Keratinocyte (primary cell): ENCODE measurements around the gene KCNJ16. TPM values are rescaled to one million over a fixed set of nuclear protein-coding genes. Genes with fewer than 3 reads are reported as not detected.

ENCODE experiments used
- DNase-seq: peaks from one replicate; pipeline ENCODE4 v3.0.0-alpha.2; 2011; ENCODE audit warnings: low read depth, missing footprints, low spot score
- FAIRE-seq: peaks from 2 replicates; lab custom pipeline; 2011; peaks lifted over from hg19 to GRCh38; lab: Jason Lieb, UNC
- H2AFZ ChIP-seq: 2 replicates; pipeline ENCODE4 v1.6.0; 2012; ENCODE audit warnings: low read length, control low read depth, inconsistent platforms; ENCODE audit not compliant: control insufficient read depth
- H3K27ac ChIP-seq: 2 replicates; pipeline ENCODE4 v1.5.1; 2011; ENCODE audit warnings: low read length; ENCODE audit not compliant: control insufficient read depth, insufficient read depth
- H3K27me3 ChIP-seq: 3 replicates; pipeline ENCODE4 v1.6.0; 2011; ENCODE audit warnings: low read length; ENCODE audit not compliant: control insufficient read depth, insufficient read depth; ENCODE audit errors: extremely low read depth
- H3K36me3 ChIP-seq, 2 experiments: 2 replicates in 1 of 2; 3 replicates in 1 of 2; pipeline ENCODE4 v1.5.1; 2011; ENCODE audit warnings: low read length in 2 of 2, mild to moderate bottlenecking in 1 of 2; ENCODE audit not compliant: control insufficient read depth in 2 of 2, insufficient read depth in 2 of 2; ENCODE audit errors: extremely low read depth in 1 of 2
- H3K4me1 ChIP-seq: 3 replicates; pipeline ENCODE4 v1.5.1; 2011; ENCODE audit warnings: low read length; ENCODE audit not compliant: control insufficient read depth, insufficient read depth; ENCODE audit errors: extremely low read depth
- H3K4me2 ChIP-seq: 3 replicates; pipeline ENCODE4 v1.6.0; 2011; ENCODE audit warnings: low read depth, low read length; ENCODE audit not compliant: control insufficient read depth, insufficient read depth; ENCODE audit errors: extremely low read depth
- H3K4me3 ChIP-seq, 3 experiments: fragments of 200-600 bp in 1 of 3; sonication (generic) in 1 of 3; 2 replicates in 2 of 3; 3 replicates in 1 of 3; pipeline ENCODE4 v1.5.1; 2011 to 2016; ENCODE audit warnings: low read length in 3 of 3, mild to moderate bottlenecking in 3 of 3, control low read depth in 2 of 3, inconsistent platforms in 1 of 3, low read depth in 1 of 3, mixed read lengths in 1 of 3, mixed run types in 1 of 3, moderate library complexity in 1 of 3; ENCODE audit not compliant: control insufficient read depth in 2 of 3, insufficient read depth in 2 of 3; ENCODE audit errors: extremely low read depth in 1 of 3
- H3K79me2 ChIP-seq: 2 replicates; pipeline ENCODE4 v1.6.0; 2012; ENCODE audit warnings: low read length; ENCODE audit not compliant: control insufficient read depth, insufficient read depth
- H3K9ac ChIP-seq: 3 replicates; pipeline ENCODE4 v1.6.0; 2011; ENCODE audit warnings: low read length; ENCODE audit not compliant: control insufficient read depth, insufficient read depth; ENCODE audit errors: extremely low read depth
- H3K9me1 ChIP-seq: 3 replicates; pipeline ENCODE4 v1.6.0; 2011; ENCODE audit warnings: low read length; ENCODE audit not compliant: control insufficient read depth, insufficient read depth; ENCODE audit errors: extremely low read depth
- H3K9me3 ChIP-seq: 2 replicates; pipeline ENCODE4 v1.5.1; 2012; ENCODE audit warnings: low read depth, low read length; ENCODE audit not compliant: control insufficient read depth
- H4K20me1 ChIP-seq: 3 replicates; pipeline ENCODE4 v1.6.0; 2011; ENCODE audit warnings: low read length; ENCODE audit not compliant: control insufficient read depth, insufficient read depth; ENCODE audit errors: extremely low read depth
- EZH2 ChIP-seq: IDR thresholded peaks from one replicate; pipeline ENCODE4 v1.6.1; 2012; ENCODE audit warnings: inconsistent platforms, mild to moderate bottlenecking, low read length, moderate library complexity
- dilution Hi-C: fragments of 300-500 bp; cut with MboI; formaldehyde crosslinking; loops from one replicate; pipeline ENCODE4 v1.7.0; 2020; ENCODE audit warnings: low sequenced_read_pairs; ENCODE audit not compliant: extremely low pct_ligation_motif_present
- polyA plus RNA-seq, 5 experiments: library from polyadenylated mRNA; depleted of rRNA in 3 of 5; stranded (reverse) in 3 of 5; stranded (forward) in 1 of 5; unstranded in 1 of 5; fragments of >200 nt; gene quantifications; 1 replicate in 1 of 5; 2 replicates in 3 of 5; 3 replicates in 1 of 5; pipeline versions ENCODE4 v1.2.1 to v1.2.3, GENCODE V29; 2011 to 2012; ENCODE audit warnings: missing spikeins in 2 of 5, low read depth in 1 of 5, low replicate concordance in 1 of 5
- TF ChIP-seq, protein P1 (sequence below), 3 experiments: IDR thresholded peaks in 1 of 3; conservative IDR thresholded peaks in 1 of 3; optimal IDR thresholded peaks in 1 of 3; 2 replicates in 2 of 3; 3 replicates in 1 of 3; pipeline versions ENCODE3 to v1.5.1; 2011; ENCODE audit warnings: low read length in 3 of 3, mild to moderate bottlenecking in 3 of 3, moderate library complexity in 2 of 3, control low read depth in 1 of 3, inconsistent platforms in 1 of 3; ENCODE audit not compliant: insufficient read depth in 2 of 3; ENCODE audit errors: extremely low read depth in 1 of 3

KCNJ16 gene
- polyA plus RNA-seq, 1 donor (not counting 4 experiments of a cell fraction or from before 2014, with no cell fraction given), result not detected

GRCh38 chr17:70168977-70169708 is 94.1 kb downstream of the KCNJ16 start, which contains the start of gene KCNJ2:
Gene KCNJ2, plus strand, starts transcription at chr17:70169532. Its CDS starts 5,508 bp downstream, at chr17:70175040.
- Histone ChIP-seq H3K27ac (no peak within 1 kb of the TSS), H3K79me2 (no peaks in the 10 kb centered on the region), H3K27me3 (peaks cover 10% of the 10 kb centered on the region), H4K20me1 (no peaks in the 10 kb centered on the region), H3K9me3 (no peaks in the 10 kb centered on the region), H3K9me1 (no peaks in the 10 kb centered on the region), H3K4me1 (peaks cover 20% of the 10 kb centered on the region), H3K36me3 (no peaks in the 10 kb centered on the region), H3K4me3 (peak within 1 kb of the TSS; percentile 57 to 65 (median 61)), H2AFZ (peak within 1 kb of the TSS; percentile 68), H3K4me2 (peak within 1 kb of the TSS; percentile 94), H3K9ac (peak within 1 kb of the TSS; percentile 24)
- dilution Hi-C loops, result no loop called here
- FAIRE-seq (no peak), DNase-seq (no peak)
- TF ChIP-seq, protein P1, sequence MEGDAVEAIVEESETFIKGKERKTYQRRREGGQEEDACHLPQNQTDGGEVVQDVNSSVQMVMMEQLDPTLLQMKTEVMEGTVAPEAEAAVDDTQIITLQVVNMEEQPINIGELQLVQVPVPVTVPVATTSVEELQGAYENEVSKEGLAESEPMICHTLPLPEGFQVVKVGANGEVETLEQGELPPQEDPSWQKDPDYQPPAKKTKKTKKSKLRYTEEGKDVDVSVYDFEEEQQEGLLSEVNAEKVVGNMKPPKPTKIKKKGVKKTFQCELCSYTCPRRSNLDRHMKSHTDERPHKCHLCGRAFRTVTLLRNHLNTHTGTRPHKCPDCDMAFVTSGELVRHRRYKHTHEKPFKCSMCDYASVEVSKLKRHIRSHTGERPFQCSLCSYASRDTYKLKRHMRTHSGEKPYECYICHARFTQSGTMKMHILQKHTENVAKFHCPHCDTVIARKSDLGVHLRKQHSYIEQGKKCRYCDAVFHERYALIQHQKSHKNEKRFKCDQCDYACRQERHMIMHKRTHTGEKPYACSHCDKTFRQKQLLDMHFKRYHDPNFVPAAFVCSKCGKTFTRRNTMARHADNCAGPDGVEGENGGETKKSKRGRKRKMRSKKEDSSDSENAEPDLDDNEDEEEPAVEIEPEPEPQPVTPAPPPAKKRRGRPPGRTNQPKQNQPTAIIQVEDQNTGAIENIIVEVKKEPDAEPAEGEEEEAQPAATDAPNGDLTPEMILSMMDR (optimal IDR thresholded peaks at IDR 0.05 in 1 of 3, IDR thresholded peaks at IDR 0.05 in 1 of 3, conservative IDR thresholded peaks at IDR 0.05 in 1 of 3; ENCODE audit: extremely low read depth in 1 of 3, insufficient read depth in 2 of 3, low read length in 3 of 3), result no peak

- peak; percentile 53 for FAIRE-seq
These were observed 94.9 kb downstream of the KCNJ16 start for GRCh38 chr17:70169709-70170597.

More at GRCh38 chr17:70169709-70170597, 94.9 kb downstream of the KCNJ16 start:
- H3K27ac ChIP-seq, result no peak overlapping the region
- peak overlapping the region; percentile 57 to 65 (median 61) for H3K4me3 ChIP-seq
- DNase-seq, result no peak
- no peaks in the 10 kb centered on the region for H3K79me2 ChIP-seq
- H3K36me3 ChIP-seq, result no peaks in the 10 kb centered on the region
- no peaks in the 10 kb centered on the region for H4K20me1 ChIP-seq
- dilution Hi-C loops, result no loop called here
- TF ChIP-seq, protein P1 (optimal IDR thresholded peaks at IDR 0.05 in 1 of 3, IDR thresholded peaks at IDR 0.05 in 1 of 3, conservative IDR thresholded peaks at IDR 0.05 in 1 of 3; ENCODE audit: extremely low read depth in 1 of 3, insufficient read depth in 2 of 3, low read length in 3 of 3), result no peak
- TF ChIP-seq EZH2, result peak; percentile 57
- no peaks in the 10 kb centered on the region for H3K9me1 ChIP-seq
- H2AFZ ChIP-seq, result peak overlapping the region; percentile 68
- peak overlapping the region; percentile 94 for H3K4me2 ChIP-seq
- no peaks in the 10 kb centered on the region for H3K9me3 ChIP-seq
- H3K27me3 ChIP-seq, result peaks cover 10% of the 10 kb centered on the region
- H3K4me1 ChIP-seq, result peaks cover 20% of the 10 kb centered on the region
- peak overlapping the region; percentile 6 for H3K9ac ChIP-seq
